HepG2 (cell line): Measurements from ENCODE around the gene ADGRL2. TPM values are rescaled to one million over a fixed set of nuclear protein-coding genes. Genes with fewer than 3 reads are reported as not detected.
A peak's percentile ranks its signal among the peaks of the same experiment; 100 is the strongest.

Experiments
- ATAC-seq: fragments of 200-7000 bp; cut with Tn5 transposase; 3 replicates; pipeline ENCODE4 v1.9.1; 2020; ENCODE audit warnings: mild to moderate bottlenecking, moderate library complexity
- BruUV-seq: library from RNA; stranded (reverse); fragments of 400-500 nt; replicated peaks from 2 replicates; lab custom pipeline; 2021; lab: Mats Ljungman, UMichigan
- CTCF ChIA-PET: fragments of 300-600 bp; formaldehyde crosslinking; extraction: SDS; loops from one replicate; lab custom pipeline; 2021; ENCODE audit warnings: low total read pairs, inconsistent platforms, low intra/inter-chr PET ratio; lab: Yijun Ruan, JAX
- POLR2A ChIA-PET: fragments of 350-600 bp; sonication (Branson Sonifier 250); formaldehyde crosslinking; loops from one replicate; lab custom pipeline; 2020; ENCODE audit warnings: antibody characterized with exemption, inconsistent platforms; lab: Yijun Ruan, JAX
- DNase-seq: peaks from one replicate; pipeline ENCODE4 v3.0.0-alpha.2; 2015; ENCODE audit warnings: low spot score
- FAIRE-seq: peaks from 3 replicates; lab custom pipeline; 2011; peaks lifted over from hg19 to GRCh38; lab: Jason Lieb, UNC
- H2AFZ ChIP-seq: one replicate; pipeline ENCODE4 v1.6.1; 2011; ENCODE audit warnings: low read length, inconsistent platforms
- H3K27ac ChIP-seq: fragments of 300-600 bp; 3 replicates; pipeline ENCODE4 v1.8.0; 2011; ENCODE audit warnings: mixed run types, mild to moderate bottlenecking, mixed read lengths, low read length, inconsistent platforms; ENCODE audit not compliant: insufficient read depth; ENCODE audit errors: extremely low read length
- H3K27me3 ChIP-seq, 2 experiments: fragments of 200-600 bp in 1 of 2; 2 replicates in 1 of 2; 3 replicates in 1 of 2; pipeline versions ENCODE4 v1.6.0 to v1.8.0; 2011; ENCODE audit warnings: low read length in 2 of 2, mild to moderate bottlenecking in 2 of 2, moderate library complexity in 2 of 2, inconsistent platforms in 1 of 2; ENCODE audit not compliant: insufficient read depth in 2 of 2, control insufficient read depth in 1 of 2
- H3K36me3 ChIP-seq, 2 experiments: fragments of 200-600 bp in 1 of 2; replicated peaks in 1 of 2; 2 replicates in 1 of 2; 3 replicates in 1 of 2; pipeline versions ENCODE4 v1.5.1 to v1.8.0; 2011; ENCODE audit warnings: low read length in 2 of 2, inconsistent platforms in 1 of 2; ENCODE audit not compliant: insufficient read depth in 2 of 2, control insufficient read depth in 1 of 2
- H3K4me1 ChIP-seq: 2 replicates; pipeline ENCODE4 v1.5.1; 2012; ENCODE audit warnings: low read length, inconsistent platforms; ENCODE audit not compliant: insufficient read depth
- H3K4me2 ChIP-seq: 2 replicates; pipeline ENCODE4 v1.6.0; 2011; ENCODE audit warnings: low read depth, low read length, inconsistent platforms
- H3K4me3 ChIP-seq, 3 experiments: fragments of 200-600 bp in 1 of 3; sonication (generic), shearing (Covaris generic) in 1 of 3; replicated peaks in 1 of 3; 2 replicates each; pipeline ENCODE4 v1.5.1; 2011 to 2016; ENCODE audit warnings: low read length in 3 of 3, inconsistent platforms in 2 of 3, low read depth in 2 of 3, mild to moderate bottlenecking in 2 of 3, control low read depth in 1 of 3, mixed read lengths in 1 of 3; ENCODE audit not compliant: insufficient read depth in 1 of 3
- H3K79me2 ChIP-seq: one replicate; pipeline ENCODE4 v1.6.1; 2011; ENCODE audit warnings: low read length, inconsistent platforms; ENCODE audit not compliant: insufficient read depth
- H3K9ac ChIP-seq: 2 replicates; pipeline ENCODE4 v1.6.0; 2011; ENCODE audit warnings: mild to moderate bottlenecking, low read depth, low read length, inconsistent platforms; ENCODE audit not compliant: insufficient read depth
- H3K9me3 ChIP-seq: 2 replicates; pipeline ENCODE4 v1.5.1; 2012; ENCODE audit warnings: mild to moderate bottlenecking, low read length
- H4K20me1 ChIP-seq: 2 replicates; pipeline ENCODE4 v1.6.0; 2011; ENCODE audit warnings: inconsistent platforms, mild to moderate bottlenecking, low read length, moderate library complexity; ENCODE audit not compliant: insufficient read depth
- KDM3A ChIP-seq: IDR thresholded peaks from 2 replicates; pipeline ENCODE4 v1.6.1; 2018; ENCODE audit warnings: low read depth, missing compliant biosample characterization
- RBAK ChIP-seq: sonication (generic); formaldehyde crosslinking; IDR thresholded peaks from 2 replicates; pipeline ENCODE4 v1.5.1; 2020; ENCODE audit warnings: mild to moderate bottlenecking, missing genetic modification reagents
- STAG1 ChIP-seq: sonication (generic); formaldehyde crosslinking; IDR thresholded peaks from 2 replicates; pipeline ENCODE4 v1.4.0; 2020; ENCODE audit warnings: missing genetic modification reagents
- WGBS: methylation state at CpG from one replicate; pipeline ENCODE4 v1.1.6; 2017; ENCODE audit warnings: low lambda C conversion rate; 5-methylcytosine and 5-hydroxymethylcytosine counted together
- in situ Hi-C: cut with HindIII; loops from 2 replicates; pipeline ENCODE4 v1.10.0; 2017; ENCODE audit warnings: low pct_unique_long_range_greater_than_20kb; ENCODE audit not compliant: extremely low pct_ligation_motif_present
- intact Hi-C: fragments of 100-400 bp; cut with micrococcal nuclease; formaldehyde crosslinking; loops from one replicate; pipeline ENCODE4 v1.10.0; 2022; ENCODE audit not compliant: unreplicated experiment
- polyA plus RNA-seq, 8 experiments: library from polyadenylated mRNA; depleted of rRNA in 3 of 8; stranded (reverse) in 7 of 8; unstranded in 1 of 8; fragments of >200 nt; fragmentation: Illumina TruSeq in 4 of 8; extraction: Trizol in 4 of 8; gene quantifications; 2 replicates each; pipeline versions ENCODE4 v1.2.1 to v1.2.3, GENCODE V29; 2011 to 2016; ENCODE audit warnings: low read depth in 4 of 8, missing spikeins in 1 of 8, mixed read lengths in 1 of 8; ENCODE audit not compliant: insufficient read depth in 1 of 8
- total RNA-seq, 5 experiments: library from RNA; depleted of rRNA; stranded (reverse); fragments of >200 nt; fragmentation: Illumina TruSeq; extraction: Trizol; gene quantifications; 2 replicates each; pipeline ENCODE4 v1.2.3, GENCODE V29; 2016; ENCODE audit warnings: low read depth in 1 of 5

Gene ADGRL2
- total and polyA plus RNA-seq, 2 of the 13 experiments (the other 11 are each of a cell fraction or from before 2014, with no cell fraction given): 15.3 to 31.6 TPM

DNA sequence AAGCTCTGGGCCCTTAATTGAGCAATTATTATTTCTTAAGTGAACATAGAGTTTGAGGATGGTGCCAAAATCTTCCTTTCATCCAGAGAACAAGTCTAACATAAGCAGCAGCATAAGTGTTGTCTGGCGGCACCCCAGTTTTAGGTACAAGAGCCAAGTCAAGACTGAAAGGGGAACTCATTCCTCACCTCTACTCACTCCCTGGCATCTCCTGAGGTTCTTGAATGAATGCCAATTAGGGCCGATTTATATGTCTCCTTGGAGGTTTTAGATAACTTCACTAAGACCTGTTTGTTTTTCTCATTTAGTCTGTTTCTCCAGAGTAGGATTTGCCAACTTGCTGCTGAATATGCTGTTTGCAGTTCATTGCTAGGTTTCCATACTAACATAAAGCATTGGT is 42.6 kb upstream of the ADGRL2 start:
- POLR2A ChIA-PET: no interaction called here
- WGBS: 3% methylated on average over 2 of the region's 2 CpGs
- intact Hi-C loops: no loop called here

DNA sequence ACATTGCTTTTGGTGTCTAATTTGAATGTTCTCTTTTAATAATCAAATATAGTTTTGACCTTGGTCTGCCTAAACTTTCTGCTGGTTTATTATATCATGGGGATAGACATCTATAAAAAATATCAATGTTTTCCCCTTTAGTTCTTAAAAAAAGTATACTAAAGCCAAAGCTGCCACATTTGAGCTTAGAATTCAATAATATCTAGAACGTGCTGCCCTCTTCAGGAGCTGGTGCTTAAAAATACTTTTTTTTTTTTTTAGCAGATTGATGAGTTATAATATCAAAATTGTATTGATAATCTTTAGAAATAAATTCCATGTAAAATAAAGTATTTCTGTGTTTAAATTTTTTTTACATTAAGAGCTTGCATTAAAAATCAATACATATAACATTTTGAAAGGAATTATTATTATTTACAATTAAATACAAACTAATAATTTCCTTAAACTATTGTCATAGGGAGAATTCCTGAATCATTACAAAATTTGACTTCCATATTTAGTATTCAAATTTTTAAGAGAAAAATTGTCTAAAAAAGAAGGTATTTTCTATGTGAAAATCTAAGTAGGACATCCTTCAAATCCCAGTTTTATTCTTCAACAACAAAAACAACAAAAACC is 40.1 kb upstream of the ADGRL2 start:
- no peak overlapping the region for H3K9ac ChIP-seq
- no peaks in the 10 kb centered on the region for H3K36me3 ChIP-seq
- no peak for ATAC-seq
- in situ Hi-C loops (no loop called here), intact Hi-C loops (no loop called here)
- ChIA-PET POLR2A (no interaction called here), CTCF (no interaction called here)
- no peak for DNase-seq
- H3K4me1 ChIP-seq: no peaks in the 10 kb centered on the region
- no peaks in the 10 kb centered on the region for H3K9me3 ChIP-seq
- WGBS: 0% methylated on average over 1 of the region's 1 CpG
- no peaks in the 10 kb centered on the region for H4K20me1 ChIP-seq
- no TSS peak for BruUV-seq
- no peak overlapping the region for H2AFZ ChIP-seq
- no peaks in the 10 kb centered on the region for H3K79me2 ChIP-seq
- FAIRE-seq: no peak
- no peak overlapping the region for H3K4me3 ChIP-seq
- H3K27me3 ChIP-seq: no peaks in the 10 kb centered on the region
- H3K27ac ChIP-seq: no peak overlapping the region
- H3K4me2 ChIP-seq: no peak overlapping the region
- TF ChIP-seq STAG1 (CRISPR knock-in tag): peak; percentile 14; the same call in 1 of the 2 replicates
- TF ChIP-seq RBAK (CRISPR knock-in tag): no peak

More for the DNA sequence above, 42.6 kb upstream of the ADGRL2 start:
- H3K27ac ChIP-seq: no peak overlapping the region
- no peak overlapping the region for H3K4me3 ChIP-seq
- FAIRE-seq (no peak), ATAC-seq (no peak), DNase-seq (no peak)
- BruUV-seq: no TSS peak
- no peaks in the 10 kb centered on the region for H3K79me2 ChIP-seq
- H4K20me1 ChIP-seq: no peaks in the 10 kb centered on the region
- CTCF ChIA-PET: no interaction called here
- in situ Hi-C loops: no loop called here
- H3K27me3 ChIP-seq: no peaks in the 10 kb centered on the region
- TF ChIP-seq KDM3A (CRISPR knock-in tag): no peak
- H3K9me3 ChIP-seq: no peaks in the 10 kb centered on the region
- H3K36me3 ChIP-seq: no peaks in the 10 kb centered on the region
- no peak overlapping the region for H2AFZ ChIP-seq
- H3K4me2 ChIP-seq: no peak overlapping the region
- no peaks in the 10 kb centered on the region for H3K4me1 ChIP-seq
- no peak overlapping the region for H3K9ac ChIP-seq
